Activated CD4-positive, alpha-beta T cell treated with anti-CD3 and anti-CD28 coated beads, Interleukin-2, amount 50 U/mL, for 4 hours (primary cell): ENCODE measurements around the gene DENND4B.
A peak's percentile ranks its signal among the peaks of the same experiment; 100 is the strongest.
"Not testable (repeated sequence)": the region's sequence is repeated elsewhere in the genome, so short reads cannot be mapped to it uniquely, and the experiment has no call there.

Source experiments
- DNase-seq, 2 experiments: peaks; one replicate each; pipeline ENCODE4 v3.0.0-alpha.2; 2020

Gene DENND4B

GRCh38 chr1:153922076-153922971 is 24.2 kb downstream of the DENND4B start:
- DNase-seq: peak; percentile 44 to 55

- no peak for DNase-seq
Measured at GRCh38 chr1:153921803-153922075, 24.8 kb downstream of the DENND4B start.

DNA sequence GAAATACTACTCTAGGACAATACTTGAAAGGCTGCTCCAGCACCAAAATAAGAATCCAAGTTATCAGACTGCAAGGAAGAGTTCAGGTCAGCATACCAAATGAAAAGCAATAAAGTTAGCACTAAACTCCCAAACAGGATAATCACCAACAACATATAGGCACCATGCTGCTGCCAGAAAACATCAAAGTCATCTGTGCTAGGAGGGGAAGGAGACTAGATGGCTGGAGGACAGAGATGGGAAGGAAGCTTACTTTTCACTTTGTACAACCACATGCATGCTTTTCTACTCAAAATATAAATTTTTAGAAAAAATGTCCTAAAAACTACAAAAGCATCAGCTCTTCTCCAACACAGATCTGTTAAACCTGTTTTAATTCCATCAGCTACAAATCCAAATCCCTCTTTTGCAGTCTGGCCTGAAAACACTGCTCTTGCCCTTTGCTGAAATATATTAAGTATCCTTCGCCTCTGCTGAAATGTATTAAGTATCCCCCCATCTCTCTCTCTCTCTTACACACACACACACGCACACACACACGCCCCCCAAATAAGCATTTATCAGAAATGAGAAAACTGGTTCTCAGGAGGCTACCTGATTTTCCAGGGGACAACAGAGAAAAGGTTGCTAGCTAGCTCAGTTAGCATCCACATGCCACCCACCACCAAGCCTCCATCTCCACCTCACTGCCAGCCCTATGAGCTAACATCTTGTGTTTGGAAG is 25.3 kb downstream of the DENND4B start:
- DNase-seq: no peak

DNA sequence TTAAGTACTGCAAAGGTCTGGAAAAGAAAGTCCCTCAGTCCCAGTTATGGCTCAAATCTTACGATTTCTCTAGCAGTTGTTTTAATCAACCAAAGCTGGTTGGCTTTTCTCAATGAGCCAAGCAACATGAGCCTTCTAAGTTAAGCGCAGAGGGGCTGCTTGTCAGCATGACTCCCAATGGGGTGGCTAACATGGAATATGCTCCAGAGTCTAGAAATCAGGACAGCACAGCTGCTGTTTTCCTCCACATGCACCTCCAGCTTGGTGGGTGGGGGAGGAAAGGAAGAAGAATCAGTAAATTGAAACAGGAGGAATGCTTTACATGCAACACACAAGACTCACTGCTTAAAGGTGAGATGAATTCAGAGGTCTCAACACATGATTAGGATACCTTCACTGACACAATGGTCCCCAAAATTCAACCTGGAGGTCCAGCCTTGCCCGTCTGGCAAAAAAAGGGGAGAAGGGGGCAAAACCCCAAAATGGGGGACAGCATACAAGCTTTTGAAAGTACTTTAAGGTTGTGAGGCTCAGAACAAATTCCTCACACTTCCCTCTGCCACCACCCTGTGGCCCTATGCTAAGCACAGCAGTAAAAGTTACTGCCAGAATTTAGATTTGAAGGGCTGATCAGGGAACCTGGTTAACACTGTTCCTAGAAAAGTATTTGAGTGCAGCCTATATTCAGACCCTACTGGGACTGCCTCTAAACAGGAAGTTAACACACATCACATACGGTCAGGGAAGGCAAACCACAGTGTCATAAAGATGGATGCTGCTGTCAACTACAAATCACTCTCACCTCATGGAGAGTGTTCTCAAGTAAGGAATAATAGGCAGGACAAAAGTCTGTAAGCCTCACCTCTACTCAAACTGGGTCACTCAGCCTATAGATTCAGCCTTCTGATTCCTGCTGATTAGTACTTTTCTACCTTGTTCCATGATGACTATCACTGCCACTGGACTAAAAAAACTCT is 26.4 kb downstream of the DENND4B start:
- peak in 1 of 2 experiments; percentile 0 for DNase-seq

DNA sequence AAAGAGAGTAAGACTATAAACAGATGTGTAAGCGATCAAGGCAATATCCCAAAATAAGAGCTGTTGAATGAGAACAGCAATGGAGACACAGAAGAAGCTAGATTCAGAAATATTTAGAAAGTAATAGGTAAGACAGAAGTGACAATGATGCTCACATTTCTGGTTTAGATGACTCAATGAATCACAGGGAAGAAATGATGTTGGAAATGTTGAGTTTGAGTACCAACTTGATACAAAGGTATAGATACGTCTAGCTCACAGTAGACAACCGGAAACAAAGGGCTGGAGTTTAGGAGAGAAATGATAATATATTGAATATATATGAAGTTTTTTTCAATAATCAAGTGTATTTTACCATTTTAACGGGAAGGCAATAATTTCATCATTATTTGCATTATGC is 30.2 kb downstream of the DENND4B start:
- DNase-seq: no peak

DNA sequence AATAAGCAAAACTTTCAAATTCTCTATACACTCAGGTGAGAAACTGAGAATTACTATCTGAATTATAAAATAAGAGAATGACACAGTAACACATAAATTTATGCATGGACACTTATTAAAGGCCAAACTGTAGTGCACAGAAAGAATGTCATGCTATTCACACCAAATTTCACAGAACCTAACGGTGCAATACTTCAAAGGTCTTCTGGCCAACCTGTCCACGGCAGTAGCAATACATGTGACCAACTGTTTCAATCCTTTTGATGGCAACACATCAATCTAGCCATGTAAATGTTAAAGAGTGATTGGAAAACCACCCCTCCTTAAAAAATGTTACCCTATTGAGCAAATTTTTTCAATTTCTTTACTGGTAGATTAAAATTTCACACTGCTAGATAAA is 34.2 kb downstream of the DENND4B start:
- DNase-seq: no peak

DNA sequence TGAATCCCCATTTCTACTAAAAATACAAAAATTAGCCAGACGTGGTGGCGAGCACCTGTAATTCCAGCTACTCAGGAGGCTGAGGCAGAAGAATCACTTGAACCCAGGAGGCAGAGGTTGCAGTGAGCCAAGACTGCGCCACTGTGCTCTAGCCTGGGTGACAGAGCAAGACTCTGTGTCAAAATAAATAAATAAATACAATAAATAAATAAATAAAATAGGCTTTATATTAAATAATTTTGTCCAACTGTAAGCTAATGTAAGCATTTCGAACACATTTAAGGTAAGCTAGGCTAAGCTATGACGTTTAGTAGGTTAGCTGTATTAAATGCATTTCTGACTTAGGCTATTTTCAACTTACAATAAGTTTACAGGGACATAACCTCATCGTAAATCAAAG is 36.0 kb downstream of the DENND4B start:
- not testable (repeated sequence) for DNase-seq

GRCh38 chr1:153908071-153908470 is 38.4 kb downstream of the DENND4B start:
- no peak for DNase-seq

GRCh38 chr1:153907134-153907533 is 39.4 kb downstream of the DENND4B start:
- no peak for DNase-seq

DNA sequence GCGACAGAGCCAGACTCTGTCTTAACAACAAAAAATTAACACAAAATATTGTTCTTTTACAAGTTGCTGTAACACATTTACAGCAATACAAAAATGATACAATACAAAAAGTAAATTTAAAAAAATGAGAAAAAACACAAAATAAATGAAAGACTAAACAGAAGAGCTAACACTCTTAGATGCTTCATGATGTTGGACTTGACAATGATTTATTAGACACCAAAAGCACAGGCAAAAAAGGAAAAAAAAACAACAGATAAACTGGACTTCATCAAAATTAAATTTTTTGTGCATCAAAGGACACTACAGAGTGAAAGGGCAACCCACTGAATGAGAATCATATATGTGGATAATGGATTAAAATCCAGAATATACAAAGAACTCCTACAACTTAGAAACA is 40.1 kb downstream of the DENND4B start:
- no peak for DNase-seq

GRCh38 chr1:153905908-153906307 is 40.6 kb downstream of the DENND4B start:
- not testable (repeated sequence) for DNase-seq

DNA sequence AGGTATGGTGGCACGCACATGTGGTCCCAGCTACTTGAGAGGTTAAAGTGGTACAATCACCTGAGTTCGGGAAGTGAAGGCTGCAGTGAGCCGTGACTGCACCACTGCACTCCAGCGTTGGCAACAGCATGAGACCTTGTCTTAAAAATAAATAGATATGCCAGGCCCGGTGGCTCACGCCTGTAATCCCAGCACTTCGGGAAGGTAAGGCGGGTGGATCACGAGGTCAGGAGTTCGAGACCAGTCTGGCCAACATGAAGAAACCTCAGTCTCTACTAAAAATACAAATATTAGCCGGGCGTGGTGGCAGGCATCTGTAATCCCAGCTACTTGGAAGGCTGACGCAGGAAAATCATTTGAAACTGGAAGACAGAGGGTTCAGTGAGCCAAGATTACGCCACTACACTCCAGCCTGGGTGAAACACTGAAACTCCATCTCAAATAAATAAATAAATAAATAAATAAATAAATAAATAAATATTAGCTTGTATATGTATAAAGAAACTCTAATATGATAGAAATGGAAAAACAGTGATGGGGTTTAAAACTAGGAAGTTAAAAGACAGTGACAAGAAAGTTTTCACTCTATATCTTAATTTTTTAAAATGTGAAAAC is 42.6 kb downstream of the DENND4B start:
- no peak for DNase-seq

GRCh38 chr1:153899509-153899908 is 47.0 kb downstream of the DENND4B start:
- DNase-seq: no peak

DNA sequence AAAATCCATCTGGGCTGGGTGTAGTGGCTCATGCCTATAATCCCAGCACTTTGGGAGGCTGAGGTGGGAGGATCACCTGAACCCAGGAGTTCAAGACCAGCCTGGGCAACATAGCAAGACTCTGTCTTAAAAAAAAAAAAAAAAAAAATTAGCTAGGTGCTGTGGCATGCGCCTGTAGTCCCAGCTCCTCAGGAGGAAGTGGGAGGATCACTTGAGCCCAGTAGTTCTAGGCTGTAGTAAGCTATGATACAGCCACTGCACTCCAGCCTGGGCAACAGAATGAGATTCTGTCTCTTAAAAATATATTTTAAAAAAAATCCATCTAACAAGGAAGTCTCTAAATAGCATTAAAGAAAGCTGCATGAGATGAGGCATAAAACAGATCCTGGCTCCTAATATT is 50.7 kb downstream of the DENND4B start:
- not testable (repeated sequence) for DNase-seq

DNA sequence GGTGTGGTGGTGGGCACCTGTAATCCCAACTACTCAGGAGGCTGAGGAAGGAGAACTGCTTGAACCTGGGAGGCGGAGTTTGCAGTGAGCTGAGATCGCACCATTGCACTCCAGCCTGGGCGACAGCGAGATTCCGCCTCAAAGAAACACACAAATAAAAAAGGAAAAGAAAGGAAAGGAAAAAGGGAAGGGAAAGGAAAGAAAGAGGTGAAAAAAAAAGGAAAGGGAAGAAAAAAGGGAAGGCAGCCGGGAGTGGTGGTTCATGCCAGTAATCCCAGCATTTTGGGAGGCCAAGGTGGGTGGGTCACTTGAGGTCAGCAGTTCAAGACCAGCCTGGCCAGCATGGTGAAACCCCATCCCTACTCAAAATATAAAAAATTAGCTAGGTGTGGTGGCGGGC is 55.5 kb downstream of the DENND4B start:
- DNase-seq: not testable (repeated sequence)

GRCh38 chr1:153888533-153888932 is 58.0 kb downstream of the DENND4B start:
- no peak for DNase-seq

GRCh38 chr1:153886127-153886526 is 60.4 kb downstream of the DENND4B start:
- DNase-seq: no peak

DNA sequence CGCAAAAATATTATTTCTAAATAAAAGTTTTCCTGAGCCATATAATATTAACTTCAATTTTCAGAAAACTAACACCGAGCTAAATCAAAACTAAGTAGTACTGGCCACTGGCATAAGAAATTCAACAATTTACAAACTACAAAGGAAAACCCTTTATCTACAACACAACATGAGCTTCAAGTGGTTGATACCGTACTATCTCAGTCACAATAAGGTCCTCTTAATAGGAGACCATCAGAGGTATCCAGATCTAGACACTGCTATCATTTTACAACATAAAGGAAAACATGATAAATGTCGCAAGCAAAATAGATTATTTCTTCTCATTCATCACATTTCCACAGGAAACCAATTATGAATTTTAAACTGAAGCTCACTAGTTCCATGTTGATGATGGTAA is 63.3 kb downstream of the DENND4B start:
- no peak for DNase-seq

- DNase-seq: no peak
Measured at GRCh38 chr1:153882296-153882912, 64.1 kb downstream of the DENND4B start.

DNA sequence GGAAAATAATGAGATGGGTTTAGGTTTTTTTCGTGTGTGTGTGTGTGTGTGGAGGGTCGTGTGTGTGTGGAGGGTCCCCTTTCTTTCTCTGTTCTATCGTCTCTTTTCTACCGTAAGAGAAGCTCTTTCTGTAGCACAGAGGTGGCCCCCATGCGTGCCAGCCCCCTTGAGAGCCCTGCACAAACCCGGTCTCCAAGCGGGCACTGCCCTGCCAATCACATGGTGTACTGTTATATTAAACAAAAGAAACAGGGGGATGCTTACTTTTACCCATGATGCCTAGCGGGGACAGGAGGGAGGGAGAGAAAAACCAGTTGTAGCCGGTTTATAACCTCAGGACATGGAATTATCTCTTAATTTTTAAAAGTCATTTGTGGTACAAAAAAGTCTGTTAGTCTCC is 64.8 kb downstream of the DENND4B start:
- no peak for DNase-seq

GRCh38 chr1:153880962-153881361 is 65.6 kb downstream of the DENND4B start:
- DNase-seq: peak; percentile 2 to 15

DNA sequence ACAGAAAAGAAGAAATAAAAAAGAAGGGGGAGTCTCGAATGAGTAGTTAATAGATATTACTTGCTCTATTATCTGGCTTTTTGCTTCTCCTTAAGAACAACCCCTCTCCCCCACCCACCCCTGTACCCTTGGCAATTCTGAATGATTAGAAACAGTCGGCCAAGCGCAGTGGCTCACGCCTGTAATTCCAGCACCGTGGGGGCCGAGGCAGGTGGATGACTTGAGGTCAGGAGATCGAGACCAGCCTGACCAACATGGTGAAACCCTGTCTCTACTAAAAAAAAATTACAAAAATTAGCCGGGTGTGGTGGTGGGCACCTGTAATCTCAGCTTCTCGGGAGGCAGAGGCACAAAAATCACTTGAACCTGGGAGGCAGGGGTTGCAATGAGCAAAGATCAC is 66.5 kb downstream of the DENND4B start:
- no peak for DNase-seq
